Heart right ventricle (tissue), 16 donors: ENCODE data around the gene CD59. TPM values are rescaled to one million over a fixed set of nuclear protein-coding genes. Genes with fewer than 3 reads are reported as not detected.

Experiments used
- ATAC-seq, 8 donors: fragments of 200-7000 bp; cut with Tn5 transposase; one replicate each; pipeline ENCODE4 v1.9.1; 2020; ENCODE audit warnings: mild to moderate bottlenecking in 8 of 8, moderate library complexity in 8 of 8, moderate number of reproducible peaks in 1 of 8
- DNase-seq, 2 donors: peaks; one replicate each; pipeline ENCODE4 v3.0.0-alpha.2; 2020
- H3K27ac ChIP-seq, 10 donors: fragments of 200-600 bp; sonication (generic) in 2 of 10; one replicate each; pipeline versions ENCODE4 v1.5.0 to v1.8.0; 2020 to 2022; ENCODE audit warnings: mild to moderate bottlenecking in 3 of 10
- H3K27me3 ChIP-seq, 7 donors: fragments of 200-600 bp; one replicate each; pipeline ENCODE4 v1.8.0; 2021 to 2022; ENCODE audit warnings: mild to moderate bottlenecking in 2 of 7
- H3K36me3 ChIP-seq, 9 donors: fragments of 200-600 bp; sonication (generic) in 1 of 9; one replicate each; pipeline versions ENCODE4 v1.5.0 to v1.8.0; 2020 to 2022; ENCODE audit warnings: mild to moderate bottlenecking in 2 of 9
- H3K4me1 ChIP-seq, 9 donors: fragments of 200-600 bp; sonication (generic) in 1 of 9; one replicate each; pipeline versions ENCODE4 v1.5.0 to v1.8.0; 2020 to 2022; ENCODE audit warnings: mild to moderate bottlenecking in 4 of 9
- H3K4me3 ChIP-seq, 10 donors: fragments of 200-600 bp; sonication (generic) in 2 of 10; one replicate each; pipeline versions ENCODE4 v1.5.0 to v1.8.0; 2020 to 2022; ENCODE audit warnings: mild to moderate bottlenecking in 7 of 10, moderate library complexity in 2 of 10
- H3K9me3 ChIP-seq, 11 donors: fragments of 200-600 bp in 10 of 11; sonication (generic) in 2 of 11; one replicate each; pipeline versions ENCODE4 v1.5.0 to v1.8.0; 2013 to 2022; ENCODE audit warnings: mild to moderate bottlenecking in 2 of 11, control low read depth in 1 of 11, moderate library complexity in 1 of 11
- WGBS, 2 donors: extraction: QIAGEN DNeasy Blood & Tissue Kit; methylation state at CpG; one replicate each; pipeline ENCODE4 v1.1.7; 2013; ENCODE audit warnings: inconsistent platforms in 1 of 2; 5-methylcytosine and 5-hydroxymethylcytosine counted together
- intact Hi-C, 10 donors: fragments of 100-400 bp; cut with DNase I; formaldehyde crosslinking; loops; one replicate each; pipeline versions ENCODE4 v1.11.1 to v1.14.2; 2022
- polyA plus RNA-seq, 2 donors: library from polyadenylated mRNA; stranded (reverse); fragments of 200-250 nt; gene quantifications; one replicate each; pipeline ENCODE4 v1.2.3, GENCODE V29; 2013
- total RNA-seq, 10 donors: library from RNA; stranded (reverse); fragmentation: NEBNext Ultra II Directional in 3 of 10; extraction: Animal tissue kit (Norgen Biotek cat#: 25700) in 3 of 10; gene quantifications; one replicate each; pipeline versions ENCODE4 v1.2.1 to v1.2.4, GENCODE V29; 2021 to 2023
- TF ChIP-seq, protein P1 (sequence below), 9 donors: fragments of 200-600 bp; sonication (generic) in 2 of 9; IDR thresholded peaks; one replicate each; pipeline versions ENCODE4 v1.5.0 to v1.8.0; 2021 to 2022; ENCODE audit warnings: antibody characterized with exemption in 9 of 9, mild to moderate bottlenecking in 5 of 9, moderate library complexity in 1 of 9
- donor health status: Arrhythmogenic right ventricular cardiomyopathy.
- donor health status: ischemic (EF 13 %, LVEDD 7.1; RV severe dilation, severe dysfunction).
- donor health status: healthy with polysubstance abuse.
- donor health status: DM: no; HTN: yes; CAD: no.
- donor health status: DM: no; HTN: no; CAD: no.
- donor health status: ischemic (EF 25% LVEDD 6.9; RV normal size, moderate dysfunction).
- donor health status: ischemic (EF 25% LVEDD 5.7; RV mildly dilated, moderate dysfunction).
- donor health status: healthy.
- donor health status: DM: yes; HTN: yes; CAD: no.
- donor health status: Ischemic cardiomyopathy.
- donor health status: ischemic (EF 35%, LVEDD 5.7; RV mildly dilated, moderate dysfunction).
- donor health status: nonischemic (EF 11% LVEDD 7.7; RV severe dilation, severe dysfunction).
- donor health status: DM: yes; HTN: yes; CAD: no.
- donor health status: PGD.
- donor health status: ischemic (EF 29% LVEDD 5.4; RV normal size, mild dysfunction).
- donor health status: nonischemic (EF 23%, LVEDD 6.1; RV moderate dilation, normal function).

Gene CD59
- total and polyA plus RNA-seq, 12 donors, result 120 to 1,261 (median 753) TPM

DNA sequence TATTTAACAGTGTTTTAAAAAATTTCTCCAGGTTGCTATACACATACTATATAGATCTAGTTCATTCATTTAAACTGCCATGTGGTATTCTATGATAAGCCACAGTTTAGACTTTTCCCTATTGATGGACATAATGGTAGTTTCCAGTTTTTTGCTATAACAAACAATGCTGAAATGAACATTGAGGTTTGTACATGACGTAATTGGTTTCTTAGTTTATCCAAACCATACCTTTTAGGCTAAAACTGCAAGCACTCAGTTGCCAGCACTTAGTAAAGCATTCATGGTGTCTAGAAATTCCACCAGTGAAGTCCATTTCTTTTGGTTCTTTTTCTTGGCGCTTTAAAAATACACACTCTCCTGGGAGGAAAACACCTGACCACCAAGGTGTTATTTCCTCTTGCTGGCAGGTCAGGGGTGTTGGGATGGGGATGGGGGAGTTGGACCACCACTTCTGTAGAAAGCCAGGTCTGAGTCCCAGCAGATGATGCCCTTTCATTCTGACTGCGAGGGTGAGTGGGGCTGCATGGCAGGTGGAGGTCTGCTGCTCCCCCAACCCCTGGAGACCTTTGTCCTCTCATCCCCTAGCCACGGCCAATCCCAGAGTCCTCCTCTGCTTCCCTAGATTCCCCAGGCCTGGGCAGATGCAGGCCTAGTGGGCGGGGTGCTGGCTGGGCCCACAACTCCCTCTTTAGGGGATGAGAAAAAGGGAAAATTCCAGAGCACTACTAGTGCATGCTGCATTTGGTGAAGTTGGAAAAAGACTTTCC lies 76.7 kb downstream of the CD59 start:
- ATAC-seq (no peak), DNase-seq (no peak)
- no peaks in the 10 kb centered on the region for H3K4me1 ChIP-seq
- H3K27ac ChIP-seq, result no peak overlapping the region
- TF ChIP-seq, protein P1, sequence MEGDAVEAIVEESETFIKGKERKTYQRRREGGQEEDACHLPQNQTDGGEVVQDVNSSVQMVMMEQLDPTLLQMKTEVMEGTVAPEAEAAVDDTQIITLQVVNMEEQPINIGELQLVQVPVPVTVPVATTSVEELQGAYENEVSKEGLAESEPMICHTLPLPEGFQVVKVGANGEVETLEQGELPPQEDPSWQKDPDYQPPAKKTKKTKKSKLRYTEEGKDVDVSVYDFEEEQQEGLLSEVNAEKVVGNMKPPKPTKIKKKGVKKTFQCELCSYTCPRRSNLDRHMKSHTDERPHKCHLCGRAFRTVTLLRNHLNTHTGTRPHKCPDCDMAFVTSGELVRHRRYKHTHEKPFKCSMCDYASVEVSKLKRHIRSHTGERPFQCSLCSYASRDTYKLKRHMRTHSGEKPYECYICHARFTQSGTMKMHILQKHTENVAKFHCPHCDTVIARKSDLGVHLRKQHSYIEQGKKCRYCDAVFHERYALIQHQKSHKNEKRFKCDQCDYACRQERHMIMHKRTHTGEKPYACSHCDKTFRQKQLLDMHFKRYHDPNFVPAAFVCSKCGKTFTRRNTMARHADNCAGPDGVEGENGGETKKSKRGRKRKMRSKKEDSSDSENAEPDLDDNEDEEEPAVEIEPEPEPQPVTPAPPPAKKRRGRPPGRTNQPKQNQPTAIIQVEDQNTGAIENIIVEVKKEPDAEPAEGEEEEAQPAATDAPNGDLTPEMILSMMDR (IDR thresholded peaks at IDR 0.05), result no peak
- no peak overlapping the region for H3K4me3 ChIP-seq
- H3K36me3 ChIP-seq, result no peaks in the 10 kb centered on the region
- intact Hi-C loops, result no loop called here
- no peaks in the 10 kb centered on the region for H3K9me3 ChIP-seq
- no peaks in the 10 kb centered on the region for H3K27me3 ChIP-seq
- 85 to 93% methylated on average over 5 of the region's 5 CpGs for WGBS, 2 donors

DNA sequence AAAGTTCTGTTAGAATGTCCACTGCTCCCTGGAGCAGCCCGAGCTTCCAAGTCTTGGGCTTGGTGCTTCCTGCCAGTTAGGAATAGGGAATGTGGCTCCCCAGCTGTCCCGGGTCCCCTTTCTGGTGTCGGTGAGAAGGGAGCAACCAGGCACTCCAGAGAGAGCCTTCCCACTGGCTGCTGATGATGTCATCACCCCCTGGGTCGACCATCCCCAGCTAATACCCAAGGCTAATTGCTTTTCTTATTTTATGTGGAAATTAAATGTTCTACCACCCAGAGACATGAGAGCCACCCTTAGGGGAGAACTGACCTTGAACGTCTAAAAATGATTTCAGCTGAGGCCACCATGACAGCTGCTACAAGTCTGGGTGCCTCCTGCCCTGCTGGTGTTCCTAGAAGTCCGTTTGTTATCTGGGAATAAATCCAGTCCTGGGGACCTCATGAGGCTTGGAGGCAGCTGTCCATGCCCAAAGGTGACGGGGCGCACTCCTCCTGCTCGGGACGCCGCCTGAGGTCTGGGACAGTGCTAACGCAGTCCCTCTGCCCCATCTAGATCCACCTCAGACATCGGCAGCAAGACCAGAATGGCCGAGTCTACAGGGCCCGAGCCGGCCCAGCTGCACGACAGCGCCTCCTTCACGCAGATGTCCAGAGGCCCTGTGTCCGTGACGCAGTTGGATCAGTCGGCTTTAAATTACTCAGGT lies 77.9 kb downstream of the CD59 start:
- WGBS, 2 donors, result 82 to 89% methylated on average over 22 of the region's 22 CpGs
- no peak for DNase-seq
- Histone ChIP-seq H3K27me3 (no peaks in the 10 kb centered on the region), H3K36me3 (no peaks in the 10 kb centered on the region), H3K9me3 (no peaks in the 10 kb centered on the region), H3K4me3 (no peak overlapping the region), H3K27ac (no peak overlapping the region), H3K4me1 (peaks cover 0 to under 1% (median 0%) of the 10 kb centered on the region in 9 donors)
- TF ChIP-seq, protein P1 (IDR thresholded peaks at IDR 0.05), result no peak
- intact Hi-C loops, result no loop called here
- no peak for ATAC-seq

DNA sequence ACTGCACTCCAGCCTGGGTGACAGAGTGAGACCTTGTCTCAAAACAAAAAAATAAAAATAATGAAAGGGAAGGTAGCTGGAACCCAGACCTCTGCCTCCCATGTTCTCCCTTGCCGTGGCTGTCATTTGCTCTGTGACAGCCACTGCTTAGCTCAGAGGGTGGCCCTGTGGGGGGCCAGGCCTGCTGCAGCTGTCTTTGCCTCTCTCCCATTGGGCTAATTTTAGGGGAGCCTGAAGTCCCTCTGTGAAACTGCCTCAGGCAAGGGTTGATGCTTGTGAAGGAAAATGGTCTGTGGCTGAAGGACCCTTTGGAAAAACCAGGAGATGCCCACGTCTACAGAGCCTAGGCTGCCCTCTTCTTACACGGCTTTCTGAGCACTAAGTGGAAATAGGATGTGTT lies 78.5 kb downstream of the CD59 start:
- DNase-seq (no peak), ATAC-seq (no peak)
- TF ChIP-seq, protein P1 (IDR thresholded peaks at IDR 0.05), result no peak
- Histone ChIP-seq H3K4me1 (peaks cover 0 to 7% (median under 1%) of the 10 kb centered on the region in 9 donors), H3K4me3 (no peak overlapping the region), H3K9me3 (no peaks in the 10 kb centered on the region), H3K36me3 (no peaks in the 10 kb centered on the region), H3K27me3 (no peaks in the 10 kb centered on the region), H3K27ac (no peak overlapping the region)
- 89 to 91% methylated on average over 3 of the region's 3 CpGs for WGBS, 2 donors
- intact Hi-C loops, result no loop called here

DNA sequence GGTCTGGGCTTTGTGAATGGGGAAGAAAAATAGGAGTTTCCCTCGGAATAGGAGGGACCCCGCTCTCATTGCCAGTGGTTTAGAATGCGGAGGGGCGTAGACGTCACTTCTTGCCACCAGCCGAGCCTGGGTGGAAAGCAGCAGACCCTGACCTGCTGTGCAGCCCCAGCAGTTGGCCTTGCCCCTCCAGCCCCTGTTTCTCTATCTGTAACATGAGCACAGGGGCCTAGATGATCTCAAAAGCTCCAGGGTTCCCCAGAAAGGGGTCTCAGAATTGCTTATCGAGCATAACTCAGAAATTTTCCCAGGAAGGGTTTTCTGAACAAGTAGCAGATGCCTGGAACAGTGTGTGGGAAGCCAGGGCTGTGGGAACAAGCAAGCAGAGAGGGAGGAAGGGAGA lies 79.5 kb downstream of the CD59 start:
- intact Hi-C loops, result no loop called here
- 96 to 97% methylated on average over 7 of the region's 7 CpGs for WGBS, 2 donors
- DNase-seq (no peak), ATAC-seq (no peak)
- Histone ChIP-seq H3K36me3 (no peaks in the 10 kb centered on the region), H3K4me1 (peaks cover 4 to 17% (median 9%) of the 10 kb centered on the region in 9 donors), H3K9me3 (no peaks in the 10 kb centered on the region), H3K27ac (no peak overlapping the region), H3K27me3 (no peaks in the 10 kb centered on the region), H3K4me3 (no peak overlapping the region)
- TF ChIP-seq, protein P1 (IDR thresholded peaks at IDR 0.05), result no peak
